Measurements from ENCODE around the gene IGFBP7. TPM values are rescaled to one million over a fixed set of nuclear protein-coding genes. Genes with fewer than 3 reads are reported as not detected.
A peak's percentile ranks its signal among the peaks of the same experiment; 100 is the strongest.

The IGFBP7 gene
- total and polyA plus RNA-seq, 8 donors = 49.4 to 324 (median 152) TPM

- H3K4me3 ChIP-seq = no peak overlapping the region
- intact Hi-C loops (cut with DNase I) = no loop called here
- no peak for DNase-seq
- 54 to 60% methylated on average over 9 of the region's 9 CpGs for WGBS, 2 donors
- no peaks in the 10 kb centered on the region for H3K36me3 ChIP-seq
- ATAC-seq = peak in 3 of 4 donors; percentile 69 to 79 (median 71)
- no peak for FAIRE-seq
- no peaks in the 10 kb centered on the region for H3K4me1 ChIP-seq
- peak overlapping the region in 1 of 4 donors; percentile 17 for H3K27ac ChIP-seq
- H3K27me3 ChIP-seq = no peaks in the 10 kb centered on the region
- no peak for TF ChIP-seq CTCF (IDR thresholded peaks at IDR 0.05)
- no peaks in the 10 kb centered on the region for H3K9me3 ChIP-seq
Measured at GRCh38 chr4:57147335-57148060, 37.3 kb upstream of the IGFBP7 start.

- H3K4me3 ChIP-seq = no peak overlapping the region
- TF ChIP-seq CTCF (IDR thresholded peaks at IDR 0.05) = no peak
- no peaks in the 10 kb centered on the region for H3K9me3 ChIP-seq
- no peak overlapping the region for H3K27ac ChIP-seq
- WGBS, 2 donors = 80 to 88% methylated on average over 4 of the region's 4 CpGs
- intact Hi-C loops (cut with DNase I) = no loop called here
- ATAC-seq = no peak
- no peaks in the 10 kb centered on the region for H3K4me1 ChIP-seq
- no peaks in the 10 kb centered on the region for H3K27me3 ChIP-seq
- FAIRE-seq = no peak
- H3K36me3 ChIP-seq = no peaks in the 10 kb centered on the region
- no peak for DNase-seq
Measured at GRCh38 chr4:57146444-57146843, 36.3 kb upstream of the IGFBP7 start.

- TF ChIP-seq CTCF (IDR thresholded peaks at IDR 0.05) = no peak
- FAIRE-seq (no peak), ATAC-seq (no peak), DNase-seq (no peak)
- no peaks in the 10 kb centered on the region for H3K9me3 ChIP-seq
- no peaks in the 10 kb centered on the region for H3K4me1 ChIP-seq
- H3K4me3 ChIP-seq = no peak overlapping the region
- 81 to 96% methylated on average over 2 of the region's 2 CpGs for WGBS, 2 donors
- H3K27me3 ChIP-seq = no peaks in the 10 kb centered on the region
- no peak overlapping the region for H3K27ac ChIP-seq
- intact Hi-C loops (cut with DNase I) = no loop called here
- no peaks in the 10 kb centered on the region for H3K36me3 ChIP-seq
Measured at GRCh38 chr4:57144466-57144865, 34.3 kb upstream of the IGFBP7 start.

GRCh38 chr4:57139783-57140182 is 29.6 kb upstream of the IGFBP7 start:
- Histone ChIP-seq H3K4me3 (no peak overlapping the region), H3K9me3 (no peaks in the 10 kb centered on the region), H3K36me3 (no peaks in the 10 kb centered on the region), H3K27me3 (no peaks in the 10 kb centered on the region), H3K4me1 (no peaks in the 10 kb centered on the region), H3K27ac (no peak overlapping the region)
- ATAC-seq = no peak
- no peak for DNase-seq
- TF ChIP-seq CTCF (IDR thresholded peaks at IDR 0.05) = no peak
- intact Hi-C loops (cut with DNase I) = no loop called here
- FAIRE-seq = no peak

- no peaks in the 10 kb centered on the region for H3K4me1 ChIP-seq
- DNase-seq (no peak), ATAC-seq (no peak), FAIRE-seq (no peak)
- H3K4me3 ChIP-seq = no peak overlapping the region
- TF ChIP-seq CTCF (IDR thresholded peaks at IDR 0.05) = no peak
- no peaks in the 10 kb centered on the region for H3K9me3 ChIP-seq
- H3K36me3 ChIP-seq = no peaks in the 10 kb centered on the region
- no peaks in the 10 kb centered on the region for H3K27me3 ChIP-seq
- H3K27ac ChIP-seq = no peak overlapping the region
- intact Hi-C loops (cut with DNase I) = no loop called here
Measured at GRCh38 chr4:57137261-57137660, 27.1 kb upstream of the IGFBP7 start.

All from pancreas (tissue), 10 donors.